HK-2 (cell line): ENCODE measurements around the gene CKB.

ENCODE experiments used
- DNase-seq: peaks from one replicate; pipeline ENCODE4 v3.0.0-alpha.2; 2018; ENCODE audit not compliant: unreplicated experiment

The CKB gene

GRCh38 chr14:103522649-103523574 is at the start of gene CKB:
Gene CKB (minus strand): TSS chr14:103522830. CDS start chr14:103522493, 337 bp downstream.
- peak; percentile 74 for DNase-seq

- no peak for DNase-seq
Measured at GRCh38 chr14:103569408-103569807, 46.8 kb upstream of the CKB start.

GRCh38 chr14:103568952-103569351 is 46.3 kb upstream of the CKB start:
- no peak for DNase-seq

- DNase-seq, result no peak
Measured at GRCh38 chr14:103563844-103564505, 41.3 kb upstream of the CKB start.

GRCh38 chr14:103563226-103563620 is 40.6 kb upstream of the CKB start:
- no peak for DNase-seq

- peak; percentile 87 for DNase-seq
Measured at GRCh38 chr14:103562429-103563225, 40.0 kb upstream of the CKB start, which contains the start of the genes BAG5 and COA8. Gene BAG5 (minus strand): TSS chr14:103562657. CDS start chr14:103561164, 1,493 bp downstream. Gene COA8 (plus strand): TSS chr14:103562960. CDS start chr14:103563002, 42 bp downstream.

GRCh38 chr14:103562179-103562428 is 39.5 kb upstream of the CKB start:
- no peak for DNase-seq

- peak; percentile 56 for DNase-seq
Measured at GRCh38 chr14:103561381-103562178, 39.0 kb upstream of the CKB start.

GRCh38 chr14:103560691-103561090 is 38.1 kb upstream of the CKB start:
- DNase-seq, result no peak

GRCh38 chr14:103559766-103560165 is 37.1 kb upstream of the CKB start:
- DNase-seq, result no peak

GRCh38 chr14:103558071-103558882 is 35.6 kb upstream of the CKB start:
- peak; percentile 81 for DNase-seq

GRCh38 chr14:103556946-103557758 is 34.5 kb upstream of the CKB start:
- DNase-seq, result no peak

GRCh38 chr14:103555559-103556337 is 33.1 kb upstream of the CKB start:
- DNase-seq, result no peak

GRCh38 chr14:103552846-103553210 is 30.2 kb upstream of the CKB start:
- DNase-seq, result no peak

GRCh38 chr14:103552011-103552845 is 29.6 kb upstream of the CKB start:
- DNase-seq, result peak; percentile 64

GRCh38 chr14:103551338-103551762 is 28.7 kb upstream of the CKB start:
- DNase-seq, result peak; percentile 74

- peak; percentile 69 for DNase-seq
Measured at GRCh38 chr14:103550451-103551337, 28.1 kb upstream of the CKB start.
